ENCODE data around the gene TTC39B.
A peak's percentile ranks its signal among the peaks of the same experiment; 100 is the strongest.

The TTC39B gene

DNA sequence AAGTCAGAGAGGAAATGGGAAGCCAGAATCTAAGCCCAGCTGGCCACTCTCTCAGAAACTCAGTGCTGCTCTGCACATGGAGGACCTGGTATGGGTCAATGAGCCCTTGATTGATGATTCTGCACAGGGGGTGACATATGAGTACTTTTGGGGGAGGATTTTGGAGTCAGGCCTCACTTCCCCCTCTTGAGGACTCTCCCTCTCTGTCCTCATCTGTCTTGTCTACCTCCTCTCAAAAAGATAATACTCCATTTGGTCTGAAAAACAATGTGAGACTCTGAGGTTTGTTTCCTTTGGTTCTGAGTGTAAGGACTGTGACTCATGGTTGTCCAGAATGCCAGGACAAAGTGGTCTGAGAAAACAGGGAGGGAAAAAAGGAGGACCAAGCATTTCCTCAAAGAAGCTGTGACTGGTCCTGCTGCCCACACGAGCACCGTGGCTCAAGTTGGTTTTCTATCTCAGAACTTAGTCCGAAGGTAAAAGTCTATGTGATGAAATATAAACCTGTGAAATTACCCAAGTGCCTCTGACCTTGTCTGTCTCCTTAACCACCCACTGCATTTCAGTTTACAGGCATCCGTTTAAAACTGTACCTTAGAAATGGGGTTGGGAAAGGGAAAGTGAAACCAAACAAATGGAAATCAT is 11.1 kb downstream of the TTC39B start:
- WGBS (ENCODE audit: insufficient coverage): no CpG with 5 or more reads among the region's 4 CpGs
- ChIA-PET CTCF (interaction anchor here (1.3 to 2.4 kb wide), 3 partner anchors 9 to 29 kb away, joined by 3 to 7 read pairs (median 4); partner anchors contain the start of gene TTC39B), POLR2A (interaction anchor here (0.9 kb wide), 1 partner anchor 10 kb away, joined by 3 read pairs; no protein-coding TSS in a partner anchor)
- Histone ChIP-seq H3K4me3 (ENCODE audit: control insufficient read depth in 1 of 7, extremely low read depth in 1 of 7, insufficient read depth in 4 of 7, low read depth in 2 of 7, low read length in 6 of 7) (peak overlapping the region in 6 of 7 experiments; percentile 35 to 75 (median 57)), H3K4me1 (ENCODE audit: control extremely low read depth in 1 of 4, control insufficient read depth in 4 of 4, insufficient read depth in 4 of 4, low read length in 3 of 4) (peaks cover 23 to 71% (median 52%) of the 10 kb centered on the region in 4 experiments), H3K36me3 (ENCODE audit: control insufficient read depth in 4 of 4, insufficient read depth in 4 of 4, low read length in 3 of 4) (no peaks in the 10 kb centered on the region), H3K27ac (ENCODE audit: insufficient read depth in 1 of 2, low read depth in 1 of 2, low read length in 2 of 2, poor library complexity in 1 of 2, severe bottlenecking in 2 of 2) (peak overlapping the region; percentile 44 to 67), H3K27me3 (replicated peaks in 2 of 5; ENCODE audit: control insufficient read depth in 4 of 5, insufficient read depth in 5 of 5, low read length in 4 of 5) (no peaks in the 10 kb centered on the region), H3K9me3 (ENCODE audit: control extremely low read depth in 1 of 5, control insufficient read depth in 4 of 5, insufficient read depth in 2 of 5, low read depth in 1 of 5, low read length in 4 of 5) (peaks cover 0 to 6% (median 0%) of the 10 kb centered on the region in 5 experiments)
- peak in 2 of 3 donors; percentile 83 to 86 for DNase-seq

DNA sequence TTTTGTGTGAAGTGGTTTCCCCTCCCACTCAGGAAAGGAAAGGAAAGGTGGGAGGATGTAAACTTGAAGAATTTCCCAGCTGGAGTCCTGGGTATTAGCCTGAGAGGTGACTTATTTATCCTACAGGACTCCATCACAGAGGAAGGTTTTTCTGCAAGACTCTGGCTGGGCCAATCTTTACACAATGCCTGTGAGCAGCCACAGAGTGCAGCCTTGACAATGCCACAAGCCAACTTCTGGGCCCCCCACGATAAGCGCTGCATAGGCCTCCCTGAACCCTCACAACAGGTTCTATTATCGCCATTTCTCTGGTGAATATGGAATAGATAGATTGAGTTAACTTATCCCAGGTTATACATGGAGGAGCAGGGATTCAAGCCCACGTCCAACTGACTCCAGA is 12.4 kb downstream of the TTC39B start:
- no CpG with 5 or more reads among the region's 4 CpGs for WGBS (ENCODE audit: insufficient coverage)
- no peak overlapping the region for H3K4me3 ChIP-seq (ENCODE audit: control insufficient read depth in 1 of 7, extremely low read depth in 1 of 7, insufficient read depth in 4 of 7, low read depth in 2 of 7, low read length in 6 of 7)
- H3K9me3 ChIP-seq (ENCODE audit: control extremely low read depth in 1 of 5, control insufficient read depth in 4 of 5, insufficient read depth in 2 of 5, low read depth in 1 of 5, low read length in 4 of 5): peaks cover 0 to 6% (median 0%) of the 10 kb centered on the region in 5 experiments
- peaks cover 23 to 60% (median 41%) of the 10 kb centered on the region in 4 experiments for H3K4me1 ChIP-seq (ENCODE audit: control extremely low read depth in 1 of 4, control insufficient read depth in 4 of 4, insufficient read depth in 4 of 4, low read length in 3 of 4)
- POLR2A ChIA-PET: no interaction called here
- DNase-seq: no peak
- H3K27ac ChIP-seq (ENCODE audit: insufficient read depth in 1 of 2, low read depth in 1 of 2, low read length in 2 of 2, poor library complexity in 1 of 2, severe bottlenecking in 2 of 2): no peak overlapping the region
- CTCF ChIA-PET: interaction anchor here (2.0 kb wide), 1 partner anchor 10 kb away, joined by 6 read pairs; no protein-coding TSS in a partner anchor
- no peaks in the 10 kb centered on the region for H3K27me3 ChIP-seq (replicated peaks in 2 of 5; ENCODE audit: control insufficient read depth in 4 of 5, insufficient read depth in 5 of 5, low read length in 4 of 5)
- H3K36me3 ChIP-seq (ENCODE audit: control insufficient read depth in 4 of 4, insufficient read depth in 4 of 4, low read length in 3 of 4): peaks cover 0 to 4% (median 0%) of the 10 kb centered on the region in 4 experiments

DNA sequence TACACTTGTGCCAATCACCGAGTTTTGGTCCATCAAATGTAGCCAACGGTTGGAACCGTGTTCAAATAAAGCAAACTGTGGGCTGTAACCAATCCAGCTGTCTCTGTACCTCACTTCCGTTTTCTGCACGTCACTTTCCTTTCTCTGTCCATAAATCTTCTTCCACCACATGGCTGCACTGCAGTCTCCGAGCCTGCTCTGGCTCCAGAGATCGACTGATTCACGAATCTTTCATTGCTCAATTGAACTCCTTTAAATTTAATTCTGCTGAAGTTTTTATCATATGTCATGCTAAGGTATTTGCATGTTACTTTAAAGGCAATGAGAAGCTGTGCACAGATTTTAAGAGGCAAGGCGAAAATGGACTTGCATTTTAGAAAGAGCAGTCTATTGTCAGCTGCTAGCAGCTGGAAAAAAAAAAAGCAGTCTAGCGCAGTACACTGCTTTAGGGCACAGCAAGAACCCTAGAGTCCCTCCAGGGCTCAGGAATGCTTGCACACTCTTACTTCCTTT is 13.2 kb downstream of the TTC39B start:
- Histone ChIP-seq H3K27me3 (replicated peaks in 2 of 5; ENCODE audit: control insufficient read depth in 4 of 5, insufficient read depth in 5 of 5, low read length in 4 of 5) (no peaks in the 10 kb centered on the region), H3K4me3 (ENCODE audit: control insufficient read depth in 1 of 7, extremely low read depth in 1 of 7, insufficient read depth in 4 of 7, low read depth in 2 of 7, low read length in 6 of 7) (peak overlapping the region in 1 of 7 experiments; percentile 15), H3K4me1 (ENCODE audit: control extremely low read depth in 1 of 4, control insufficient read depth in 4 of 4, insufficient read depth in 4 of 4, low read length in 3 of 4) (peaks cover 21 to 53% (median 34%) of the 10 kb centered on the region in 4 experiments), H3K36me3 (ENCODE audit: control insufficient read depth in 4 of 4, insufficient read depth in 4 of 4, low read length in 3 of 4) (peaks cover 0 to 4% (median 0%) of the 10 kb centered on the region in 4 experiments), H3K9me3 (ENCODE audit: control extremely low read depth in 1 of 5, control insufficient read depth in 4 of 5, insufficient read depth in 2 of 5, low read depth in 1 of 5, low read length in 4 of 5) (peaks cover 0 to 6% (median 0%) of the 10 kb centered on the region in 5 experiments), H3K27ac (ENCODE audit: insufficient read depth in 1 of 2, low read depth in 1 of 2, low read length in 2 of 2, poor library complexity in 1 of 2, severe bottlenecking in 2 of 2) (no peak overlapping the region)
- POLR2A ChIA-PET: no interaction called here
- 18% methylated on average over 8 of the region's 10 CpGs for WGBS (ENCODE audit: insufficient coverage)
- DNase-seq: peak; percentile 76 to 92 (median 86)
- CTCF ChIA-PET: interaction anchor here (2.0 kb wide), 1 partner anchor 11 kb away, joined by 6 read pairs; no protein-coding TSS in a partner anchor

DNA sequence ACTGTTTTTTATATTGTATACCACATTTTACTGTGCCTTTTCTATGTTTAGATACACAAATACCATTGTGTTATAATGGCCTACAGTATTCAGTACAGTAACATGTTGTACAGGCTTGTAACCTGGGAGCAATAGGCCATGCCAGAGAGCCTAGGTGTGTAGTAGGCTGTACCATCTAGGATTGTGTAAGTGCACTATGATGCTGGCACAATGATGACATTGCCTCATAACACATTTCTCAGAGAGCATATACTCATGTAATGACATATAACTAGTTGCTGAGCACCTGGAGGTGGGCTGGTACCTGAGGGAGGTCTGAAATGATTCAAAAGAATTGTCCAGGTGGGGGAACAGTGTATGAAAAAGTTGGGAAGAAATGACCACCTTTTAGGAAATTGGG is 13.9 kb downstream of the TTC39B start:
- peaks cover 15 to 46% (median 29%) of the 10 kb centered on the region in 4 experiments for H3K4me1 ChIP-seq (ENCODE audit: control extremely low read depth in 1 of 4, control insufficient read depth in 4 of 4, insufficient read depth in 4 of 4, low read length in 3 of 4)
- POLR2A ChIA-PET: no interaction called here

DNA sequence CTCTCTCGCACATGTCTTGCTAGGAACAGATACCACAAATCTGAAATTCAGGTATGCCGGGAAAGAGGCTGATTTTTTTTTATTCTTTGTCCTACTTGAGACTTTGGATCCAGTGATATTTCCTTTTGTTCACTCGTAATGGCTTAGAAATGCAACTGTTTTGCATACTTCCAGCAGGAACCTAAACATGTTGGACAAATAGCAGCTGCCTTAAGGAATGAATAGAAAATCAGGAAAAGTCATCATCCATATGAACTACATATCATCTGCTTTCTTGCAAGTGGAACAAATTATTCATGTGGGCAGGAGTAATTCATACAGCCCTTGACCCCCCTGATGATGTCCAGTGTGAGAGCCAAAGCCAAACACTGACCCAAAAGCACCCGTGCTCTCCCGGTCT is 17.4 kb downstream of the TTC39B start:
- no peak for DNase-seq
- 100% methylated on average over 2 of the region's 5 CpGs for WGBS (ENCODE audit: insufficient coverage)
- ChIA-PET CTCF (no interaction called here), POLR2A (no interaction called here)
- peaks cover 0 to 4% (median 2%) of the 10 kb centered on the region in 4 experiments for H3K36me3 ChIP-seq (ENCODE audit: control insufficient read depth in 4 of 4, insufficient read depth in 4 of 4, low read length in 3 of 4)
- no peaks in the 10 kb centered on the region for H3K27me3 ChIP-seq (replicated peaks in 2 of 5; ENCODE audit: control insufficient read depth in 4 of 5, insufficient read depth in 5 of 5, low read length in 4 of 5)
- peaks cover 0 to 2% (median 0%) of the 10 kb centered on the region in 5 experiments for H3K9me3 ChIP-seq (ENCODE audit: control extremely low read depth in 1 of 5, control insufficient read depth in 4 of 5, insufficient read depth in 2 of 5, low read depth in 1 of 5, low read length in 4 of 5)
- peaks cover 10 to 25% (median 17%) of the 10 kb centered on the region in 4 experiments for H3K4me1 ChIP-seq (ENCODE audit: control extremely low read depth in 1 of 4, control insufficient read depth in 4 of 4, insufficient read depth in 4 of 4, low read length in 3 of 4)
- no peak overlapping the region for H3K4me3 ChIP-seq (ENCODE audit: control insufficient read depth in 1 of 7, extremely low read depth in 1 of 7, insufficient read depth in 4 of 7, low read depth in 2 of 7, low read length in 6 of 7)
- no peak overlapping the region for H3K27ac ChIP-seq (ENCODE audit: insufficient read depth in 1 of 2, low read depth in 1 of 2, low read length in 2 of 2, poor library complexity in 1 of 2, severe bottlenecking in 2 of 2)

More for the DNA sequence above, 13.9 kb downstream of the TTC39B start:
- Histone ChIP-seq H3K4me3 (ENCODE audit: control insufficient read depth in 1 of 7, extremely low read depth in 1 of 7, insufficient read depth in 4 of 7, low read depth in 2 of 7, low read length in 6 of 7) (no peak overlapping the region), H3K27ac (ENCODE audit: insufficient read depth in 1 of 2, low read depth in 1 of 2, low read length in 2 of 2, poor library complexity in 1 of 2, severe bottlenecking in 2 of 2) (no peak overlapping the region), H3K27me3 (replicated peaks in 2 of 5; ENCODE audit: control insufficient read depth in 4 of 5, insufficient read depth in 5 of 5, low read length in 4 of 5) (no peaks in the 10 kb centered on the region), H3K36me3 (ENCODE audit: control insufficient read depth in 4 of 4, insufficient read depth in 4 of 4, low read length in 3 of 4) (peaks cover 0 to 4% (median under 1%) of the 10 kb centered on the region in 4 experiments), H3K9me3 (ENCODE audit: control extremely low read depth in 1 of 5, control insufficient read depth in 4 of 5, insufficient read depth in 2 of 5, low read depth in 1 of 5, low read length in 4 of 5) (peaks cover 0 to 2% (median 2%) of the 10 kb centered on the region in 5 experiments)
- CTCF ChIA-PET: interaction anchor here (2.0 kb wide), 1 partner anchor 11 kb away, joined by 6 read pairs; no protein-coding TSS in a partner anchor
- DNase-seq: no peak

DNA sequence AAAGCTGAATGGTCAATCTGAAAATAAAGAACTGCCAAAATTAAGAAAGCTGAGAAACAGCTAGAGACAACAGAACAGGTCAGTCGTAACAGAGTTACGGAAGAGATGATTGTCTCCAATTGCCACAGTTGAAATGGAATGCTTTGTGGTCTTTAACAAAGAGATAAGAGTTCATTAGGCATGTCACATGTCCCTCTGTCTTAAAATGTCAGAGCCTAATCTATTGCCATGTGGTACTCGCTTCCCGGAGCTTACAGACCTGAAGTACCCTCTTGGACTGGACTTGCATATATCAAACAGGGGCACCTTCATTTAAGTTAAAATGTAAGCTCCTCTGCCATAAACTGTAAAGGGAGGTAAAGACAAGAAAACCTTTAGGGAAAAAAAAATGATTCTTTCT is 19.7 kb downstream of the TTC39B start:
- H3K36me3 ChIP-seq (ENCODE audit: control insufficient read depth in 4 of 4, insufficient read depth in 4 of 4, low read length in 3 of 4): peaks cover 0 to 4% (median 2%) of the 10 kb centered on the region in 4 experiments
- H3K9me3 ChIP-seq (ENCODE audit: control extremely low read depth in 1 of 5, control insufficient read depth in 4 of 5, insufficient read depth in 2 of 5, low read depth in 1 of 5, low read length in 4 of 5): peaks cover 0 to 2% (median 0%) of the 10 kb centered on the region in 5 experiments
- no peak overlapping the region for H3K4me3 ChIP-seq (ENCODE audit: control insufficient read depth in 1 of 7, extremely low read depth in 1 of 7, insufficient read depth in 4 of 7, low read depth in 2 of 7, low read length in 6 of 7)
- H3K27ac ChIP-seq (ENCODE audit: insufficient read depth in 1 of 2, low read depth in 1 of 2, low read length in 2 of 2, poor library complexity in 1 of 2, severe bottlenecking in 2 of 2): no peak overlapping the region
- POLR2A ChIA-PET: no interaction called here
- DNase-seq: peak in 2 of 3 donors; percentile 40 to 71
- peaks cover 3 to 10% (median 7%) of the 10 kb centered on the region in 4 experiments for H3K4me1 ChIP-seq (ENCODE audit: control extremely low read depth in 1 of 4, control insufficient read depth in 4 of 4, insufficient read depth in 4 of 4, low read length in 3 of 4)
- H3K27me3 ChIP-seq (replicated peaks in 2 of 5; ENCODE audit: control insufficient read depth in 4 of 5, insufficient read depth in 5 of 5, low read length in 4 of 5): no peaks in the 10 kb centered on the region
- CTCF ChIA-PET: interaction anchor here (0.8 to 1.8 kb wide), 5 partner anchors 9 to 19 kb away, joined by 3 to 7 read pairs (median 5); partner anchors contain the start of gene TTC39B
- 85% methylated on average over 4 of the region's 4 CpGs for WGBS (ENCODE audit: insufficient coverage)

All from common myeloid progenitor, CD34-positive (primary cell).